ENCODE data around the gene ZFP14.
"Not testable (repeated sequence)": the region's sequence is repeated elsewhere in the genome, so short reads cannot be mapped to it uniquely, and the experiment has no call there.

DNA sequence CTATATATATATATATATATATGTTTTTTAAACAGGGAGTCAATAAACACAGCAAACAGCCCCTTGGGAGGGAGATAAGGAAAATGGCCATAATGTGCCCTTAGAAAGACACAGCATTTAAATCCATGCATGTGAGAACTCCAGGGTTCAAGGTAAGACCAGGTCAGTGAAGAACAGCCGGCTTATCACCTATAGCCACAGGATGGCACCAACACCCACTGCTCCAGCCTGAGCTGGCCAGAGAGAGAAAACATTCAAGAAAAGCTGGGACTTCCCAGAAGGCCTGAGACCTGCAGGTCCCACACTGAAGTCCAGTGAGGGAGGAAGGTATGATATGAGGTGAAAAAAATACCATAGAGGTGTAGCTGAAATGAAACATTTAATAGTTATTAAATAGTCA is 63.8 kb downstream of the ZFP14 start:
- TF ChIP-seq, protein P1, sequence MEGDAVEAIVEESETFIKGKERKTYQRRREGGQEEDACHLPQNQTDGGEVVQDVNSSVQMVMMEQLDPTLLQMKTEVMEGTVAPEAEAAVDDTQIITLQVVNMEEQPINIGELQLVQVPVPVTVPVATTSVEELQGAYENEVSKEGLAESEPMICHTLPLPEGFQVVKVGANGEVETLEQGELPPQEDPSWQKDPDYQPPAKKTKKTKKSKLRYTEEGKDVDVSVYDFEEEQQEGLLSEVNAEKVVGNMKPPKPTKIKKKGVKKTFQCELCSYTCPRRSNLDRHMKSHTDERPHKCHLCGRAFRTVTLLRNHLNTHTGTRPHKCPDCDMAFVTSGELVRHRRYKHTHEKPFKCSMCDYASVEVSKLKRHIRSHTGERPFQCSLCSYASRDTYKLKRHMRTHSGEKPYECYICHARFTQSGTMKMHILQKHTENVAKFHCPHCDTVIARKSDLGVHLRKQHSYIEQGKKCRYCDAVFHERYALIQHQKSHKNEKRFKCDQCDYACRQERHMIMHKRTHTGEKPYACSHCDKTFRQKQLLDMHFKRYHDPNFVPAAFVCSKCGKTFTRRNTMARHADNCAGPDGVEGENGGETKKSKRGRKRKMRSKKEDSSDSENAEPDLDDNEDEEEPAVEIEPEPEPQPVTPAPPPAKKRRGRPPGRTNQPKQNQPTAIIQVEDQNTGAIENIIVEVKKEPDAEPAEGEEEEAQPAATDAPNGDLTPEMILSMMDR (conservative IDR thresholded peaks at IDR 0.05 in 1 of 2, IDR thresholded peaks at IDR 0.05 in 1 of 2; ENCODE audit: extremely low read depth in 1 of 2, insufficient read depth in 1 of 2, low read depth in 1 of 2, low read length in 2 of 2), result not testable (repeated sequence)
- TF ChIP-seq EZH2 (IDR thresholded peaks at IDR 0.05; ENCODE audit: borderline replicate concordance, low read length), result not testable (repeated sequence)
